HG03558 (cell line): Measurements from ENCODE around the gene PRR3.

Experiments
- ATAC-seq: cut with Tn5 transposase; IDR thresholded peaks from one replicate; pipeline ENCODE4 v1.9.1; 2021; ENCODE audit warnings: moderate number of reproducible peaks; ENCODE audit not compliant: unreplicated experiment; ENCODE audit errors: extremely low read depth

The PRR3 gene

DNA sequence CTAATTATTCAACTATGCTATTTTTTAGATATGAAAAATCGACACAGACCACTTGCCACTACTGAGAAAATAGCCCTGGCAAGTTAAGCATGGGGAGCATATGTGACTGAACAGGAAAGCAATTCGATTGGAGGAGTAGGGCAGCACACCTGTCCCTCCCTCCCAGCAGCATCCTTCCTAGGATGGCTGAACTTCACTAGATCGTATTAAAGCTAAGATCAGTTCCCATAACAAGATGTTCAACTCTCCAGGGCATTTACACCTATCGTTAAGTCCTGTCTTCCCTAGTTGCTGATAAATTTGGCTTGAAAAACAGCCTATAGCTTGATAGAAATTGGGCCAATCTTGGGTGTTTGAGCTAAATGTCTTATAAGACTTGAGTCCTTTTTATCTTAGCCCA, 53.0 kb downstream of the PRR3 start:
- ATAC-seq = no peak

- ATAC-seq = no peak
Observed at GRCh38 chr6:30611150-30611855, 54.2 kb downstream of the PRR3 start.

DNA sequence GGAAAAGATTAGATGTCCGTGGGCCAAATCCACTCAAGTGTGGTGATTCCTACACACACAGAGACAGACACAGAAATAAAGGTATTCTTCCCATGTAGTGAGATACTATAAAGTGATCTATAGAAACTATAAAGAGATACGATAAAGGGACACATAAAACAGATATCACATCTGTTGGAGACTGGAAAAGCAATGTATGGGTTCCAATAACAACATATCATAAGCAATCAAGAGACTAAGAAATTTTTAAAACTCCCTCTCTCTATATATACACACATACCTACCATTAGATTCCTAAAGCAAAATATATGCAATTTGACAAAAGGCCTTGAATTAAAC, 54.7 kb downstream of the PRR3 start:
- no peak for ATAC-seq

DNA sequence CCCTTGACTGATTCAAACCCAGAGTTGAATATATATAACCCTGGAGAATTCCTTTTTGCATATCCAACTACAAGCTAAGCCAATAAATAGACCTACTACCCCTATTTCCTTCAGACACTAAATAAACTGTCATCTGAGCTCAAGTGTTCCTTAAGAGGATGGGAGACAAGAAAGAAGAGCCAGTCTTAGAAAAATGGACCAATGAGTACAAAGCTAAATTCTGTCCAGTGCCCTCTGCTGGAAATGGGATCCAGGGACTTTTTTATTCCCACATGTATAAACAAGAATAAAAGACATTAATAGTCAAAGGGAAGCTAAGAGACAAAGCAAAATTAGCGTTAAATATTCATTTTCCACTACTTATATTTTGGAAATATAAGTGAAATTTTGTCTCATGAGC, 55.1 kb downstream of the PRR3 start:
- no peak for ATAC-seq

GRCh38 chr6:30612687-30613248, 55.7 kb downstream of the PRR3 start:
- ATAC-seq = no peak
